ENCODE measurements around the gene MLANA. TPM values are rescaled to one million over a fixed set of nuclear protein-coding genes. Genes with fewer than 3 reads are reported as not detected.

The MLANA gene
- total and polyA plus RNA-seq, 7 donors = not detected

DNA sequence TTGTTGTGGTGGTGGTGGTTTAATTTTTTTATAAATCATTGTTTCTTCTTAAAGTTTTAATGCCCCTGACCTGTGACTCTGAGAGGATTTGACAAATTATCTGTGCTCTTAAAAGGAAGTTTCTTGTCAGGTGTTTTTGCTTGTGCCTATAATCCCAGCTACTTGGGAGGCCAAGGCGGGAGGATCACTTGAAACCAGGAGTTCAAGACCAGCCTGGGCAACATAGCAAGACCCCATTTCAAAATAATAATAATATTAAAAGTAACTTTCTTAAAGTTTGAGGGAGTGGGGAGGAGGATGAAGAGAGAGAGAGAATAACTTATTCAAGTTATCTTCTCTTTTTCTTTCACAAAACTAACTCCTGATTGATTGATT, 45.5 kb upstream of the MLANA start:
- intact Hi-C loops (cut with DNase I) = no loop called here
- peaks cover 0 to 3% (median 0%) of the 10 kb centered on the region in 4 donors for H3K36me3 ChIP-seq
- no peaks in the 10 kb centered on the region for H3K27me3 ChIP-seq
- TF ChIP-seq EP300 (IDR thresholded peaks at IDR 0.05) = no peak
- TF ChIP-seq, protein P1, sequence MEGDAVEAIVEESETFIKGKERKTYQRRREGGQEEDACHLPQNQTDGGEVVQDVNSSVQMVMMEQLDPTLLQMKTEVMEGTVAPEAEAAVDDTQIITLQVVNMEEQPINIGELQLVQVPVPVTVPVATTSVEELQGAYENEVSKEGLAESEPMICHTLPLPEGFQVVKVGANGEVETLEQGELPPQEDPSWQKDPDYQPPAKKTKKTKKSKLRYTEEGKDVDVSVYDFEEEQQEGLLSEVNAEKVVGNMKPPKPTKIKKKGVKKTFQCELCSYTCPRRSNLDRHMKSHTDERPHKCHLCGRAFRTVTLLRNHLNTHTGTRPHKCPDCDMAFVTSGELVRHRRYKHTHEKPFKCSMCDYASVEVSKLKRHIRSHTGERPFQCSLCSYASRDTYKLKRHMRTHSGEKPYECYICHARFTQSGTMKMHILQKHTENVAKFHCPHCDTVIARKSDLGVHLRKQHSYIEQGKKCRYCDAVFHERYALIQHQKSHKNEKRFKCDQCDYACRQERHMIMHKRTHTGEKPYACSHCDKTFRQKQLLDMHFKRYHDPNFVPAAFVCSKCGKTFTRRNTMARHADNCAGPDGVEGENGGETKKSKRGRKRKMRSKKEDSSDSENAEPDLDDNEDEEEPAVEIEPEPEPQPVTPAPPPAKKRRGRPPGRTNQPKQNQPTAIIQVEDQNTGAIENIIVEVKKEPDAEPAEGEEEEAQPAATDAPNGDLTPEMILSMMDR (IDR thresholded peaks at IDR 0.05) = no peak
- no peak for TF ChIP-seq POLR2AphosphoS5 (IDR thresholded peaks at IDR 0.05)
- no peak for TF ChIP-seq POLR2A (IDR thresholded peaks at IDR 0.05)
- 51 to 98% methylated on average over 1 of the region's 1 CpG for WGBS, 2 donors
- no peaks in the 10 kb centered on the region for H3K4me1 ChIP-seq
- H3K27ac ChIP-seq = no peak overlapping the region
- no peaks in the 10 kb centered on the region for H3K9me3 ChIP-seq
- H3K4me3 ChIP-seq = no peak overlapping the region
- DNase-seq = no peak

DNA sequence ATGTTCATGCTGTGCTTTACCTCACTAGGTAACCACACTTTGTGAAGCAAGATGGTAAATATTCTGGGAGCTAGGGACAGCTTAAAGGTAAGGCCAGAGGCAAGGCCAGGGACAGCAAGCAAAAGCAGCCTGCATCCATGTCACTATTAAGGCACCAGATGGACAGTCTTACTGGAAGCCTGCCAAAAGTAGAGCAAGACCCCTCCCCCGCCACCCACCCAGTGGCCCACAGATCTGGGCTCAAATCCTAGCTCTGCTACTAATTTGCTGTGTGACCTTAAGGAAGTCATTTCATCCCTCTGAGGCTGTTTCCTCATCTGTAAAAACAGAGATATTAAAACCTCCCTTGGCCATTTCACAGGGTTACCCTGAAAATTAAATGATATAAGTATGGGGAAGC, 44.6 kb upstream of the MLANA start:
- DNase-seq = no peak
- Histone ChIP-seq H3K36me3 (peaks cover 0 to 3% (median 0%) of the 10 kb centered on the region in 4 donors), H3K4me1 (no peaks in the 10 kb centered on the region), H3K4me3 (no peak overlapping the region), H3K27me3 (no peaks in the 10 kb centered on the region), H3K27ac (no peak overlapping the region), H3K9me3 (no peaks in the 10 kb centered on the region)
- WGBS, 2 donors = 97 to 100% methylated on average over 1 of the region's 1 CpG
- TF ChIP-seq EP300 (IDR thresholded peaks at IDR 0.05) (no peak), POLR2AphosphoS5 (IDR thresholded peaks at IDR 0.05) (no peak), POLR2A (IDR thresholded peaks at IDR 0.05) (no peak)
- TF ChIP-seq, protein P1 (IDR thresholded peaks at IDR 0.05) = no peak
- intact Hi-C loops (cut with DNase I) = no loop called here

DNA sequence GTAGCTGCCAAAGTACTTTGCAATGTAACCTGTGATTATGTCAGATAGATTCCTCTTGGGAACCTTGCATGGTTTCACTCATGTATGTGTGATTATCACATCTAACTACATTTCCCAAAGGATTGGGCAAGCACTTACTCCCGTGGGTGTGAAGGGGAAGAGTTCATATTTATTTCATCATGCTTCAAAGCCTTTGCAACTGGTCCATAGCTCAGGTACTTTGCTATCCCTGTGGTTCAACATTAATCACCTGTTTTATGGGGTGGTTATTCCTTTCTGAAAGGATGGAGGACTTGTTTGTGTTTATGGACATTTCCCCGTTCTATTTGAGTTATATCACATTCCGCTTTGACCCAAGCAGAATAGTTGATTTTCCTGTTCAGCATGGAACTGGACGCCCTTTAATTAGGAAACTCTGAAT, 44.2 kb upstream of the MLANA start:
- 78 to 85% methylated on average over 4 of the region's 4 CpGs for whole genome bisulfite sequencing, 2 donors
- TF ChIP-seq EP300 (IDR thresholded peaks at IDR 0.05) (no peak), POLR2AphosphoS5 (IDR thresholded peaks at IDR 0.05) (no peak), POLR2A (IDR thresholded peaks at IDR 0.05) (no peak)
- TF ChIP-seq, protein P1 (IDR thresholded peaks at IDR 0.05) = no peak
- DNase-seq = no peak
- Histone ChIP-seq H3K9me3 (no peaks in the 10 kb centered on the region), H3K4me1 (no peaks in the 10 kb centered on the region), H3K27me3 (no peaks in the 10 kb centered on the region), H3K27ac (no peak overlapping the region), H3K36me3 (peaks cover 0 to 3% (median 0%) of the 10 kb centered on the region in 4 donors), H3K4me3 (no peak overlapping the region)
- intact Hi-C loops (cut with DNase I) = no loop called here

DNA sequence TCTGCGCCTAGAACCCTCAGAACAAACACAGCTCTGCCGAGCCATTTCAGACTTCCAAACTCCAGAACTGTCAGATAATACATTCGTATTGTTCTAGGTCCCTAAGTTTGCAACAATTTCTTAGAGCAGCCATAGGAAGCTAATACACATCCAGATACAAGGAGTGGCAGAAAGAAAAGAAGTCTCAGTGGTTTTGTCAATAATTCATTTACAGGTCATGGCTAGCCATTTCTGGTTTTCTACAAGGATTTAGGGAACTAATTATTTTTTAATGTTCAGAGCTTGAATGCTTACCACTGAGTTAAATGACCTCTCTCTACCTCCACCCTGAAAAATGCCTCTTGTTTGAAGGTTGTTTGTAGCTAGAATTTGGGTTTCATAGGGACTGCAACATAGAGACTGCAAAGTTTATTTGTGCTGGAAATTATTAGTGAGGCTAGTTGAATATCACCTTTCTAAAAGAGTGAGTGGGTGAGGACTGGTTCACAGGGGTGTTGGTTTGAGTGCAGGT, 42.3 kb upstream of the MLANA start:
- Histone ChIP-seq H3K4me1 (no peaks in the 10 kb centered on the region), H3K9me3 (no peaks in the 10 kb centered on the region), H3K4me3 (no peak overlapping the region), H3K27ac (no peak overlapping the region), H3K36me3 (no peaks in the 10 kb centered on the region), H3K27me3 (no peaks in the 10 kb centered on the region)
- DNase-seq = no peak
- WGBS, 2 donors = 89 to 91% methylated on average over 3 of the region's 3 CpGs
- TF ChIP-seq POLR2A (IDR thresholded peaks at IDR 0.05) = no peak
- TF ChIP-seq POLR2AphosphoS5 (IDR thresholded peaks at IDR 0.05) = no peak
- TF ChIP-seq, protein P1 (IDR thresholded peaks at IDR 0.05) = no peak
- TF ChIP-seq EP300 (IDR thresholded peaks at IDR 0.05) = no peak
- intact Hi-C loops (cut with DNase I) = no loop called here

DNA sequence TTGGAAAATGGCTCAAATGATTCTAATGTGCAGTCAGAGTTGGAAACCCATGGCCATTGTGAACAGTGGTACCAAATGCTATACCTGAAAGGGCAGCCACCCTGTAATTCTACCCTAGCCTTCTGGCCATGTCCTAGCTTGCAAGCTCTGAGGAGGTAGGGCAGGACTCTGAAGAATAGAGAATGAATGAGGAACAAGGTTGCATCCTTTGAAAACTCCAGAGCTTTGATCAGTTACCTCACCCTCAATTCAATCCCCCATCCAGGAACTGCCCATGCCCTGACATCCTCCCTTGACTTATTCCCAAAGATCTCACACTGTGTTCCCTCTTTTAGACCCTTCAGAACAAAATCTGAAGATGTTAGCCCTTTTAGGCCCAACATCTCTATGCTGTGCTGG, 40.0 kb upstream of the MLANA start:
- no peaks in the 10 kb centered on the region for H3K36me3 ChIP-seq
- no peaks in the 10 kb centered on the region for H3K9me3 ChIP-seq
- TF ChIP-seq POLR2A (IDR thresholded peaks at IDR 0.05) (no peak), POLR2AphosphoS5 (IDR thresholded peaks at IDR 0.05) (no peak), EP300 (IDR thresholded peaks at IDR 0.05) (no peak)
- TF ChIP-seq, protein P1 (IDR thresholded peaks at IDR 0.05) = no peak
- H3K27ac ChIP-seq = no peak overlapping the region
- no peaks in the 10 kb centered on the region for H3K4me1 ChIP-seq
- no peak for DNase-seq
- no peaks in the 10 kb centered on the region for H3K27me3 ChIP-seq
- H3K4me3 ChIP-seq = no peak overlapping the region
- intact Hi-C loops (cut with DNase I) = no loop called here

Measured in sigmoid colon (tissue), 7 donors.